Natural killer cell (primary cell): ENCODE results near the gene BRPF1. TPM values are rescaled to one million over a fixed set of nuclear protein-coding genes. Genes with fewer than 3 reads are reported as not detected.
A peak's percentile ranks its signal among the peaks of the same experiment; 100 is the strongest.

Source experiments
- ATAC-seq, 3 donors: fragments of 150-1000 bp in 2 of 3; fragments of 200-7000 bp in 1 of 3; cut with Tn5 transposase; 1 replicate in 1 of 3; 2 replicates in 2 of 3; pipeline ENCODE4 v1.10.0; 2021; ENCODE audit warnings: mild to moderate bottlenecking in 2 of 3, moderate library complexity in 2 of 3
- DNase-seq, 2 donors: peaks; one replicate each; pipeline versions ENCODE4 v3.0.0 to v3.0.0-alpha.2; 2013 to 2021; ENCODE audit warnings: mixed read lengths in 1 of 2
- H3K27ac ChIP-seq: one replicate; pipeline ENCODE4 v1.5.1; 2013; ENCODE audit warnings: mild to moderate bottlenecking, low read length
- H3K27me3 ChIP-seq: one replicate; pipeline ENCODE4 v1.6.1; 2013; ENCODE audit warnings: low read length; ENCODE audit not compliant: control insufficient read depth, insufficient read depth
- H3K36me3 ChIP-seq: one replicate; pipeline ENCODE4 v1.6.1; 2013; ENCODE audit warnings: low read length; ENCODE audit not compliant: control insufficient read depth, insufficient read depth
- H3K4me1 ChIP-seq: one replicate; pipeline ENCODE4 v1.6.1; 2013; ENCODE audit warnings: low read length; ENCODE audit not compliant: control insufficient read depth, insufficient read depth
- H3K4me3 ChIP-seq: one replicate; pipeline ENCODE4 v1.5.1; 2013; ENCODE audit warnings: low read length
- H3K9me3 ChIP-seq: one replicate; pipeline ENCODE4 v1.6.1; 2013; ENCODE audit warnings: low read length; ENCODE audit not compliant: control insufficient read depth, insufficient read depth
- H3K27ac Mint-ChIP-seq, 2 donors: one replicate each; pipeline ENCODE4 v1.8.0; 2022; ENCODE audit warnings: mild to moderate bottlenecking in 2 of 2, mixed read lengths in 2 of 2, moderate library complexity in 1 of 2
- H3K27me3 Mint-ChIP-seq, 2 donors: one replicate each; pipeline ENCODE4 v1.8.0; 2022; ENCODE audit warnings: low read depth in 2 of 2, mixed read lengths in 2 of 2
- H3K36me3 Mint-ChIP-seq: one replicate; pipeline ENCODE4 v1.8.0; 2022; ENCODE audit warnings: mixed read lengths
- H3K4me1 Mint-ChIP-seq, 2 donors: one replicate each; pipeline ENCODE4 v1.8.0; 2022; ENCODE audit warnings: mixed read lengths in 2 of 2
- H3K4me3 Mint-ChIP-seq: one replicate; pipeline ENCODE4 v1.8.0; 2022; ENCODE audit warnings: mild to moderate bottlenecking, moderate library complexity, mixed read lengths
- H3K9me3 Mint-ChIP-seq, 2 donors: one replicate each; pipeline ENCODE4 v1.8.0; 2022; ENCODE audit warnings: mixed read lengths in 2 of 2
- CTCF ChIP-seq: fragments of 200-600 bp; IDR thresholded peaks from one replicate; pipeline ENCODE4 v1.8.0; 2022; ENCODE audit warnings: antibody characterized with exemption
- WGBS: methylation state at CpG from one replicate; pipeline ENCODE4 v1.1.7; 2013; ENCODE audit warnings: missing lambda C conversion rate; ENCODE audit not compliant: insufficient coverage; 5-methylcytosine and 5-hydroxymethylcytosine counted together
- intact Hi-C: fragments of 100-400 bp; cut with micrococcal nuclease; formaldehyde crosslinking; loops from one replicate; pipeline ENCODE4 v1.14.2; 2022
- total RNA-seq, 4 donors: library from RNA; stranded (reverse); fragments of 120-200 nt in 1 of 4; gene quantifications; one replicate each; pipeline versions ENCODE4 v1.2.3 to v1.2.4, GENCODE V29; 2013 to 2022

BRPF1 gene
- total RNA-seq, 3 donors from 2014 or later (not counting 1 experiment from before 2014, with no cell fraction given): 45.1 to 72.1 (median 66.5) TPM

- no peak for TF ChIP-seq CTCF
- peak overlapping the region; percentile 96 for H3K27ac ChIP-seq
- Mint-ChIP-seq H3K27ac (peak overlapping the region; percentile 93 to 94), H3K36me3 (no peaks in the 10 kb centered on the region), H3K4me1 (peaks cover 47 to 65% of the 10 kb centered on the region in 2 donors), H3K4me3 (peak overlapping the region; percentile 94), H3K9me3 (no peaks in the 10 kb centered on the region), H3K27me3 (no peaks in the 10 kb centered on the region)
- H3K4me1 ChIP-seq: peaks cover 36% of the 10 kb centered on the region
- intact Hi-C loops: loop anchor here (5.0 kb wide), 2 partner anchors 60 to 335 kb away; partner anchors contain the start of genes ARPC4, SETD5 and TADA3
- no peaks in the 10 kb centered on the region for H3K9me3 ChIP-seq
- H3K4me3 ChIP-seq: peak overlapping the region; percentile 96
- peaks cover 25% of the 10 kb centered on the region for H3K36me3 ChIP-seq
- H3K27me3 ChIP-seq: no peaks in the 10 kb centered on the region
- DNase-seq: peak in 1 of 2 donors; percentile 19
- 50% methylated on average over 7 of the region's 7 CpGs for WGBS
- ATAC-seq: no peak
Observed at GRCh38 chr3:9732740-9733115, 1.2 kb downstream of the BRPF1 start.

- H3K27me3 ChIP-seq: no peaks in the 10 kb centered on the region
- no peak overlapping the region for H3K27ac ChIP-seq
- H3K9me3 ChIP-seq: no peaks in the 10 kb centered on the region
- Mint-ChIP-seq H3K9me3 (no peaks in the 10 kb centered on the region), H3K4me3 (peak overlapping the region; percentile 69), H3K27ac (peak overlapping the region; percentile 19 to 71), H3K27me3 (no peaks in the 10 kb centered on the region), H3K4me1 (peaks cover 55 to 66% of the 10 kb centered on the region in 2 donors), H3K36me3 (peaks cover 22% of the 10 kb centered on the region)
- H3K4me1 ChIP-seq: peaks cover 34% of the 10 kb centered on the region
- intact Hi-C loops: no loop called here
- WGBS: 92% methylated on average over 2 of the region's 2 CpGs
- DNase-seq: no peak
- no peak for ATAC-seq
- peaks cover 66% of the 10 kb centered on the region for H3K36me3 ChIP-seq
- no peak for TF ChIP-seq CTCF
- no peak overlapping the region for H3K4me3 ChIP-seq
Observed at GRCh38 chr3:9736831-9737230, 5.3 kb downstream of the BRPF1 start.

GRCh38 chr3:9739181-9739580, 7.6 kb downstream of the BRPF1 start:
- WGBS: 95% methylated on average over 15 of the region's 15 CpGs
- H3K27ac Mint-ChIP-seq: no peak overlapping the region
- no peak for DNase-seq

More at GRCh38 chr3:9739181-9739580, 7.6 kb downstream of the BRPF1 start:
- intact Hi-C loops: no loop called here
- no peaks in the 10 kb centered on the region for H3K9me3 Mint-ChIP-seq
- H3K36me3 Mint-ChIP-seq: peaks cover 22% of the 10 kb centered on the region
- Histone ChIP-seq H3K36me3 (peaks cover 89% of the 10 kb centered on the region), H3K4me3 (no peak overlapping the region), H3K9me3 (no peaks in the 10 kb centered on the region), H3K27ac (no peak overlapping the region), H3K27me3 (no peaks in the 10 kb centered on the region), H3K4me1 (peaks cover 15% of the 10 kb centered on the region)
- H3K4me1 Mint-ChIP-seq: peaks cover 34 to 46% of the 10 kb centered on the region in 2 donors
- no peak for TF ChIP-seq CTCF
- no peak overlapping the region for H3K4me3 Mint-ChIP-seq
- ATAC-seq: no peak
- H3K27me3 Mint-ChIP-seq: no peaks in the 10 kb centered on the region
